Mucosa of descending colon (tissue), 3 donors: ENCODE data around the gene MYCBP. TPM values are rescaled to one million over a fixed set of nuclear protein-coding genes. Genes with fewer than 3 reads are reported as not detected.

Source experiments
- ATAC-seq: fragments of 200-7000 bp; cut with Tn5 transposase; one replicate; pipeline ENCODE4 v1.9.1; 2020; ENCODE audit warnings: mild to moderate bottlenecking, moderate library complexity
- DNase-seq, 3 donors: peaks; one replicate each; pipeline ENCODE4 v3.0.0-alpha.2; 2020
- H3K36me3 ChIP-seq: fragments of 200-600 bp; one replicate; pipeline ENCODE4 v1.8.0; 2021; ENCODE audit warnings: low read depth, mild to moderate bottlenecking
- H3K4me1 ChIP-seq: fragments of 200-600 bp; one replicate; pipeline ENCODE4 v1.8.0; 2021; ENCODE audit warnings: low read depth, mild to moderate bottlenecking
- H3K4me3 ChIP-seq: fragments of 200-600 bp; one replicate; pipeline ENCODE4 v1.8.0; 2021; ENCODE audit warnings: mild to moderate bottlenecking
- H3K9me3 ChIP-seq: fragments of 200-600 bp; one replicate; pipeline ENCODE4 v1.8.0; 2021; ENCODE audit warnings: mild to moderate bottlenecking
- intact Hi-C, 2 donors: fragments of 100-400 bp; cut with DNase I in 1 of 2; cut with micrococcal nuclease in 1 of 2; formaldehyde crosslinking; loops; one replicate each; pipeline versions ENCODE4 v1.11.0 to v1.11.1; 2022; cut with DNase I, micrococcal nuclease
- total RNA-seq, 3 donors: library from RNA; stranded (reverse); fragmentation: NEBNext Ultra II Directional in 2 of 3; extraction: Animal tissue kit (Norgen Biotek cat#: 25700) in 2 of 3; gene quantifications; one replicate each; pipeline versions ENCODE4 v1.2.1 to v1.2.4, GENCODE V29; 2021 to 2023
- TF ChIP-seq, protein P1 (sequence below): fragments of 200-600 bp; IDR thresholded peaks from one replicate; pipeline ENCODE4 v1.8.0; 2022; ENCODE audit warnings: antibody characterized with exemption, mild to moderate bottlenecking
- donor health status: DM: no; HTN: no; CAD: no; lungs with moderate emphysema.
- donor health status: DM: no; HTN: no; CAD: no.
- donor health status: DM: no; HTN: yes; CAD: no.

Gene MYCBP
- total RNA-seq, 3 donors from 2014 or later = 21.4 to 37.4 (median 24.2) TPM

DNA sequence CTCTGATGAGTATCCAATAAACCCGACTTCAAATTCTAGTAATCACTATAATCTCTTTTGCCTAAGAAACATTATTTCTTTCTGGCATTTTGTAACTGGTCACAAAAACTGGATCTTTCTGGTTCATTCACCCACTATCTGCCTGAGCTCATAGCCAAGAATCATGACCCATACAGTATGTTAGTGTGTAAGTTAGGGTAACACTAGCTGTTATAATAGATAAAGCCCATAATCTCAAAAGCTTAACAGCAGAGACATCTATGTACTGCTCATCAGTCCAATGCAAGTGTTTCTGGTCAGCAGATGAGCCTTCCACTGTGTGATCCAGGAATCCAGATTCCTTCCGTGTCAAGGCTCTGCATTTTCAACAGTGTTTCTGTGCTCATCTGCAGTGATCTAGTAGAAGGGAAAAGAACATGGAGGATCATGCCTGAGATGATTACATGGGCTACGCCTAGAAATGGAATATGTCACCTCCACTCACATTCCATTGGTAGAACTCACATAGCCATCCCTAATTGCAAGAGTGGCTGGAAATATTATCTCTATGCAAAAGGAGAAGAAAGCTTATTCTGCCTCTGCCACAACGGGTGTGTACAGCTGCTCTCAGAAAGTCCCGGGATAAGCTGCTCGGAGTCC lies 41.3 kb downstream of the MYCBP start:
- ATAC-seq = no peak
- TF ChIP-seq, protein P1, sequence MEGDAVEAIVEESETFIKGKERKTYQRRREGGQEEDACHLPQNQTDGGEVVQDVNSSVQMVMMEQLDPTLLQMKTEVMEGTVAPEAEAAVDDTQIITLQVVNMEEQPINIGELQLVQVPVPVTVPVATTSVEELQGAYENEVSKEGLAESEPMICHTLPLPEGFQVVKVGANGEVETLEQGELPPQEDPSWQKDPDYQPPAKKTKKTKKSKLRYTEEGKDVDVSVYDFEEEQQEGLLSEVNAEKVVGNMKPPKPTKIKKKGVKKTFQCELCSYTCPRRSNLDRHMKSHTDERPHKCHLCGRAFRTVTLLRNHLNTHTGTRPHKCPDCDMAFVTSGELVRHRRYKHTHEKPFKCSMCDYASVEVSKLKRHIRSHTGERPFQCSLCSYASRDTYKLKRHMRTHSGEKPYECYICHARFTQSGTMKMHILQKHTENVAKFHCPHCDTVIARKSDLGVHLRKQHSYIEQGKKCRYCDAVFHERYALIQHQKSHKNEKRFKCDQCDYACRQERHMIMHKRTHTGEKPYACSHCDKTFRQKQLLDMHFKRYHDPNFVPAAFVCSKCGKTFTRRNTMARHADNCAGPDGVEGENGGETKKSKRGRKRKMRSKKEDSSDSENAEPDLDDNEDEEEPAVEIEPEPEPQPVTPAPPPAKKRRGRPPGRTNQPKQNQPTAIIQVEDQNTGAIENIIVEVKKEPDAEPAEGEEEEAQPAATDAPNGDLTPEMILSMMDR = no peak
- DNase-seq = no peak
- Histone ChIP-seq H3K4me3 (no peak overlapping the region), H3K4me1 (no peaks in the 10 kb centered on the region), H3K36me3 (no peaks in the 10 kb centered on the region), H3K9me3 (no peaks in the 10 kb centered on the region)
- intact Hi-C loops = loop anchor here in 1 of 2 donors (10.0 kb wide), 1 partner anchor 787 kb away; the partner anchor contains the start of gene POU3F1

- TF ChIP-seq, protein P1 = no peak
- Histone ChIP-seq H3K36me3 (no peaks in the 10 kb centered on the region), H3K9me3 (no peaks in the 10 kb centered on the region), H3K4me3 (no peak overlapping the region), H3K4me1 (no peaks in the 10 kb centered on the region)
- no peak for ATAC-seq
- no peak for DNase-seq
- intact Hi-C loops = no loop called here
Observed at GRCh38 chr1:38829368-38829767, 43.8 kb downstream of the MYCBP start.

DNA sequence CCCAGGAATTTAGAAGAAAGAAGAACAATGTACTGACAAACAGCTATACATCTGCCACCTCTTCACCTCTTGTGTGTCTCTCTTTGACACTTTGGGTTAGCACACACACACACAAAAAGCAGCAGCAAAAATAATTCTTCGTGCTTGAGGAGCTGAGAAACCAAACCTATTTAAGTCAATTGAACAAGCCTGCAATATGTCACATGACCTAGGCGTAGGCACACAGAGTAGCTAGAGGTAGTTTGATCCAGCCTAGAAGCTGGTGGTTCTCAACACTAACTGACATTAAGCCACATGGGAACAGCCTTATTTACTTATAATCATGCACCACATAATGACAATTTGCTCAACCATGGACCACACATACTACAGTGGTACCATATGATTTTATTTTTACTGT lies 45.8 kb downstream of the MYCBP start:
- intact Hi-C loops = no loop called here
- Histone ChIP-seq H3K9me3 (no peaks in the 10 kb centered on the region), H3K4me1 (no peaks in the 10 kb centered on the region), H3K4me3 (no peak overlapping the region), H3K36me3 (no peaks in the 10 kb centered on the region)
- TF ChIP-seq, protein P1 = no peak
- DNase-seq (no peak), ATAC-seq (no peak)

DNA sequence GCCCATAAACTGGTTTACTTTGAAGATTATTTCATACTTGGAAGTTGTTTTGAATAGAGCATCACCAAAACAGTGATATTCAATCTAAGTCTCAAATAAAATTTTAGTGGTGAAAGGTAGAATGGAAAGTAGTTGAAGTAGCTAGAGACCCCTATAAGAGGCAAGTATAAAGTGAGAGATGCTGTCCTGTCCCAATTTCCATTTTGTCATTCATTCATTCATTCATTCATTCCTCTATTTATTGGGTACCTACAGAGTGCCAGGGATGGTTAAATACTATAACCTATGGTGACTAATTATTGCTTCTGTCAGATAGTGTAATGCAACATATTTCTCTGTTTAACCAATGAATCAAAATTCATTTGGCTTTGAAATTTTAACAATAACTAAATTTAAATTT lies 46.3 kb downstream of the MYCBP start:
- no peak overlapping the region for H3K4me3 ChIP-seq
- intact Hi-C loops = no loop called here
- TF ChIP-seq, protein P1 = no peak

GRCh38 chr1:38826262-38826661 lies 46.9 kb downstream of the MYCBP start:
- DNase-seq = no peak
- no peak for ATAC-seq
- TF ChIP-seq, protein P1 = no peak
- intact Hi-C loops = no loop called here
- H3K36me3 ChIP-seq = no peaks in the 10 kb centered on the region
- no peak overlapping the region for H3K4me3 ChIP-seq
- no peaks in the 10 kb centered on the region for H3K4me1 ChIP-seq
- no peaks in the 10 kb centered on the region for H3K9me3 ChIP-seq

More for the DNA sequence above, 46.3 kb downstream of the MYCBP start:
- H3K9me3 ChIP-seq = no peaks in the 10 kb centered on the region
- no peaks in the 10 kb centered on the region for H3K36me3 ChIP-seq
- DNase-seq = no peak
- H3K4me1 ChIP-seq = no peaks in the 10 kb centered on the region
- no peak for ATAC-seq
